Astrocyte of the cerebellum (primary cell): ENCODE measurements around the gene TMEM255A.

Experiments
- DNase-seq: peaks from one replicate; pipeline ENCODE4 v3.0.0-alpha.2; 2011; ENCODE audit warnings: low read depth
- H3K4me3 ChIP-seq: 2 replicates; pipeline ENCODE4 v1.5.1; 2011; ENCODE audit warnings: mild to moderate bottlenecking, low read depth, low read length, moderate library complexity
- in situ Hi-C: cut with HindIII; loops from 2 replicates; pipeline ENCODE4 v1.10.0; 2017; ENCODE audit warnings: low sequenced_read_pairs
- TF ChIP-seq, protein P1 (sequence below): IDR thresholded peaks from 2 replicates; pipeline ENCODE4 v1.5.1; 2012; ENCODE audit warnings: low read length, low read depth, moderate library complexity, mild to moderate bottlenecking; ENCODE audit errors: missing control alignments

Gene TMEM255A

GRCh38 chrX:120290107-120290506, 21.2 kb downstream of the TMEM255A start:
- DNase-seq, result no peak
- TF ChIP-seq, protein P1, sequence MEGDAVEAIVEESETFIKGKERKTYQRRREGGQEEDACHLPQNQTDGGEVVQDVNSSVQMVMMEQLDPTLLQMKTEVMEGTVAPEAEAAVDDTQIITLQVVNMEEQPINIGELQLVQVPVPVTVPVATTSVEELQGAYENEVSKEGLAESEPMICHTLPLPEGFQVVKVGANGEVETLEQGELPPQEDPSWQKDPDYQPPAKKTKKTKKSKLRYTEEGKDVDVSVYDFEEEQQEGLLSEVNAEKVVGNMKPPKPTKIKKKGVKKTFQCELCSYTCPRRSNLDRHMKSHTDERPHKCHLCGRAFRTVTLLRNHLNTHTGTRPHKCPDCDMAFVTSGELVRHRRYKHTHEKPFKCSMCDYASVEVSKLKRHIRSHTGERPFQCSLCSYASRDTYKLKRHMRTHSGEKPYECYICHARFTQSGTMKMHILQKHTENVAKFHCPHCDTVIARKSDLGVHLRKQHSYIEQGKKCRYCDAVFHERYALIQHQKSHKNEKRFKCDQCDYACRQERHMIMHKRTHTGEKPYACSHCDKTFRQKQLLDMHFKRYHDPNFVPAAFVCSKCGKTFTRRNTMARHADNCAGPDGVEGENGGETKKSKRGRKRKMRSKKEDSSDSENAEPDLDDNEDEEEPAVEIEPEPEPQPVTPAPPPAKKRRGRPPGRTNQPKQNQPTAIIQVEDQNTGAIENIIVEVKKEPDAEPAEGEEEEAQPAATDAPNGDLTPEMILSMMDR, result no peak
- no peak overlapping the region for H3K4me3 ChIP-seq
- in situ Hi-C loops, result no loop called here

DNA sequence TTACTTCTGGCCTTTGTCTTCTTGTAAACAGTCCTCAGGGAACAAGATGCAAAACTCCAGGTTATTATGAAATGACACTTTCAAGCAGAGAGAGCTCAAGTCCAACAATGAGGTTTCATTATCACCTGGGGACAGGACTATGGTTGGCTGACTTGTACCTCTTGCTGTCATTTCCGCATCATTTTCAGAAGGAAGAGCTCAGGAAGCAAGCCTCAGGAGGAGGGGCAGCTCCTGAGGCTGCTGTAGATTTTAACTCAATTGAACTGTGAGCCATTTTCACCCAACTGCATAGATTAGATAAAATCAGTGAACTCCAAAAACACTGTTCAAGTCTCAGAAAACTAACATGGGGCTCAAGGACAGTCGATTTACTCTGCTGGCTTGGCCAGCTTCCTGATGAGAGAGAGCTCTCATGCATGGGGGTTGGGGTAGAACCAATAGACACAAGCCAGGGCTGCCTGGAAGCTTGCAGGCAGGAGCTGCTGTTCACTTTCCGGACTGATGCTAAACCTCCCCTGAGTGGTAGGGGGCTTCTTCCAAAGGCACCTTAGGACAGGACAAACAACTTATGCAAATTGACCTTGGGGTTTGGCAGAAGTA, 23.6 kb downstream of the TMEM255A start:
- in situ Hi-C loops, result no loop called here
- TF ChIP-seq, protein P1, result no peak
- DNase-seq, result no peak
- H3K4me3 ChIP-seq, result no peak overlapping the region

DNA sequence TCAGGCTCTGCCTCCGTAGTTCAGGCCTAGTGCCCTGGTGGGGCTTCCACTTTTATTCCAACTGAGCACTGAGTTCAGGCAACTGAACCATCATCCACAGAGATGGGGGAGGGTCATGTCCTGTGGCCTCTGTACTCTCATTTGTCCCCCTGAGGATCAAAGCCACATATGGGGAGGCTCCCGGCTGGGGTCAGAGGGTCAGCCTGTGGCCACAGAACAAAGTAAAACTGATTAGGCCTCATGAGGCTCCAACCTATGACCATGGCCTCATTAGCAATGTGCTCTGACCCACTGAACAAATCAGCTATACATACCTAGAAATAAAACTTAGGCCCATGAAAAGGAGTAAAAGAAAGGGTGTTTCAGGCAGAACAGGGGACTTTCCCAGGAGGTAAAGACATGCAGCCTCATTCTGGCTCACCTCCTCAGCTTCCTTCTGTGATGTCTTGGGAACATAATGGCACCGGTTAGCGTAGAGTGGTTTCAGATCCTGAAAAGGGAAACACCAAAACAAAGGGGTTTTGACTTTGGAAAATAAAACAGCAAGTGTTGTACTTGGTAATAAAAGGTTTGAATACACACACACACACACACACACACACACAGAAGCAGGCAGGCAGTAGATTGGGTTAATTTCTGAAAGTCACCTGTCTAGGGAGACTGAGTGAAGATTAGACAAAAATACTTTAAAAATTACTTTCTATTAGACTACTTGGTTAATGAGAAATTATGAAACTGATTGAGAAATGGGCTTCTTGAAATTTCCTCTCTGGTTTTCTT, 24.3 kb downstream of the TMEM255A start:
- no peak for DNase-seq
- H3K4me3 ChIP-seq, result no peak overlapping the region
- TF ChIP-seq, protein P1, result no peak
- in situ Hi-C loops, result no loop called here

- in situ Hi-C loops, result no loop called here
- no peak for DNase-seq
- TF ChIP-seq, protein P1, result no peak
- H3K4me3 ChIP-seq, result no peak overlapping the region
Measured at GRCh38 chrX:120282697-120283096, 28.6 kb downstream of the TMEM255A start.

DNA sequence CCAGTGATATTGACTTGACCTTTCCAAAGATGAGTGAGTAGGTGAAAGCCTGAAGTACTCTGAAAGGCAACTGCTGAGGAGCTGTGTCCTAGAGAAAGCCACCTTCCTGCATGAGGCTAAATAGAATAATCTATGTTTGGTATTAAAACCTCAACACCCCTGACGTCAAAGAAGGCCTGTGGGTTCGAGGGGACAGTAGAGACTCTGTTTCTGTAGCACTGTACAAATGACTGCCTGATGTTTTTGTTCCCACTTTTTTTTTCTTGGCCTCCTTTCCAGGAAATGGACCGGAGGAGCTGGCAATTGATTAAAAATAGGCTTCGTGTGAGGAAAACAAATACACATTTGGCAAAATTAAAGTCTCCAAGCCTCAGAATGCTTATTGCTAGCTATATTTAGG, 29.5 kb downstream of the TMEM255A start:
- in situ Hi-C loops, result no loop called here
- TF ChIP-seq, protein P1, result no peak
- no peak overlapping the region for H3K4me3 ChIP-seq

DNA sequence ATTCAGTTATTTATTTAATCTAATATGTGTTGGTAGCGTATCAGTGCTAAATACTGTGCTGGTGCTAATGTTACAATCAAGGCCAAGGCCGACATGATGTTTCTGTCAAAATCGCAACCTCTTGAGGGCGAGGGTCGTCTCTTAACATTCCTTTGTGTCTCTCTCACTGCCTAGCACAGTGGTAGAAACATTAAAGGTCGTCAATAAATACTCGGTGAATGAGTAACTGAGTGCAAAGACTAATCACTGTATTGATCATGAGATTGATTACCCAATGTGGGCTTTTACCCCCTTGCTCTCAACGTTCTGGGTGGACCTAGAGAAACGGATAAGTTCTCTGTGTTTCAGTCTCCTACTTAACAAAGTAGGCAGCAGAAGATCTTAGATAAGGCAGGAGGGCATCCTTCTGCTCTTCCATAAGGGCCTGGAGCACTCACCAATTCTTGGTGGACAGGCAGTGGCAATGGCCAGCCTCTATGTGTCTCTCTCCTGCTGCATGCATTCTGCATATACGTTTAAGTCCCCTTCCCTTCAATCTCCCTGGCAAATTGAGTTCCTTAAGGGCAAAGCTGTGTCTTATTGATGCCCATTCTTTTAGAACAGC, 30.1 kb downstream of the TMEM255A start:
- no peak for DNase-seq
- TF ChIP-seq, protein P1, result no peak
- no peak overlapping the region for H3K4me3 ChIP-seq
- in situ Hi-C loops, result no loop called here

More for the DNA sequence above, 29.5 kb downstream of the TMEM255A start:
- no peak for DNase-seq
